RWPE1 (cell line): ENCODE measurements around the gene POM121L12.

ENCODE experiments used
- CTCF ChIA-PET: fragments of 350-600 bp; sonication (Branson Sonifier 250); formaldehyde crosslinking; extraction: SDS; loops from one replicate; lab custom pipeline; 2021; lab: Yijun Ruan, JAX
- POLR2A ChIA-PET: fragments of 400-600 bp; formaldehyde crosslinking; extraction: SDS; loops from one replicate; lab custom pipeline; 2020; ENCODE audit warnings: antibody characterized with exemption; ENCODE audit not compliant: low non-redundant PET; lab: Yijun Ruan, JAX
- DNase-seq: peaks from one replicate; pipeline ENCODE4 v3.0.0; 2012; ENCODE audit warnings: low spot score
- H3K27ac ChIP-seq: fragments of 450-650 bp; 2 replicates; pipeline ENCODE4 v1.5.1; 2017
- CTCF ChIP-seq: fragments of 450-650 bp; conservative IDR thresholded peaks from 2 replicates; pipeline ENCODE4 v1.5.1; 2017; ENCODE audit warnings: low read depth, mild to moderate bottlenecking

POM121L12 gene

DNA sequence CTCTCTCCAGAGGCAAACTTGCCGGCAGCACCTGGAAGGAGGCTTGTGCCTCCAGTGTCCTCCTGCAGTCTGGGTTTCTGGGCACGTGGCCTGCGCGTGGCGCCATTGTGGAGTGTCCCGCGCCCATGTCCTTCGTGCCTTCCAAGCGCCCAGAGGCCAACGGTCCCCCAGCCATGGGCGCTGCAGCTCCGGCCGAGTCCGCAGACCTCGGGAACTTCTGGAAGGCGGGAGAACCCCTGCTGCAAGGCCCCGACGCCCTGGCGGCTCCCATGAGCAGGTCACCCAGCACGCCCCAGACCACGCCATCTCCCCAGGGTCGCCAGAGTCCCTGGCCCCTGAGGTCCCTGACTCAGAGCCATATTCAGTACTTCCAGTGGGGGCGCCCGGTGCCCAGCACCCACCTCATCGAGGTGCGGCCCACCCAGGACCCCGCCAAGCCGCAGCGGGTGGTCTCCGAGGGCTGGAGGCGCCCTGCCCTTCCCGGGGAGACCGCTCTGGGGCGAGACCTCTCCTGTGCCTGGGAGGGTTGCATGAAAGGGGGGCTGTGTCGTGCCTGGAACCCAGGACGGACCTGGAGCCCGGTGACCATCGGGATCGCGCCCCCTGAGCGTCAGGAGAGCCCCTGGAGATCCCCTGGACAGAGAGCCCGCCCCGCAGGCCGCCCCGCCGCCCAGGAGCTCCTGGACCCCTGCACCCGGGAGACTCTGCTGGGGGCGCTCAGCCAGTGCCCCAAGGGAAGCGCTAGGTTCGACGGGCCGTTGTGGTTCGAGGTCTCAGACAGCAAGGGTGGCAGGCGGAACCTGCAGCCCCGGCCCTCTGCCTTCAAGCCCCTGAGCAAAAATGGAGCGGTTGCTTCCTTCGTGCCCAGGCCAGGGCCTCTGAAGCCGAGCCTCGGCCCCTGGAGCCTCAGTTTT, at the start of gene POM121L12:
Gene POM121L12 (plus strand): TSS at position 135 of the 914 bp plus-strand sequence. CDS start 39 bp downstream, at position 174.
- POLR2A ChIA-PET: no interaction called here

GRCh38 chr7:52992001-52992400, 43.4 kb upstream of the POM121L12 start:
- no peak overlapping the region for H3K27ac ChIP-seq
- CTCF ChIA-PET: interaction anchor here (0.6 kb wide), 1 partner anchor 909 kb away, joined by 3 read pairs; no protein-coding TSS in a partner anchor

More for the DNA sequence above, at the start of gene POM121L12:
- no peak for DNase-seq
- no peak within 1 kb of the TSS for H3K27ac ChIP-seq
- CTCF ChIA-PET: no interaction called here
- no peak for TF ChIP-seq CTCF

GRCh38 chr7:52992479-52993162, 42.8 kb upstream of the POM121L12 start:
- no peak overlapping the region for H3K27ac ChIP-seq
- POLR2A ChIA-PET: no interaction called here
- TF ChIP-seq CTCF: no peak
- DNase-seq: no peak
- CTCF ChIA-PET: interaction anchor here (0.6 kb wide), 2 partner anchors 137 to 908 kb away, joined by 3 read pairs; no protein-coding TSS in a partner anchor

More at GRCh38 chr7:52992001-52992400, 43.4 kb upstream of the POM121L12 start:
- no peak for TF ChIP-seq CTCF
- DNase-seq: no peak
- POLR2A ChIA-PET: no interaction called here

- CTCF ChIA-PET: no interaction called here
Measured at GRCh38 chr7:52995676-52996075, 39.8 kb upstream of the POM121L12 start.

GRCh38 chr7:53001221-53001620, 34.2 kb upstream of the POM121L12 start:
- ChIA-PET CTCF (no interaction called here), POLR2A (no interaction called here)
- no peak overlapping the region for H3K27ac ChIP-seq
- DNase-seq: no peak
- no peak for TF ChIP-seq CTCF

More at GRCh38 chr7:52995676-52996075, 39.8 kb upstream of the POM121L12 start:
- no peak overlapping the region for H3K27ac ChIP-seq
- POLR2A ChIA-PET: no interaction called here
- no peak for TF ChIP-seq CTCF
- DNase-seq: no peak

- no peak for DNase-seq
- CTCF ChIA-PET: no interaction called here
- POLR2A ChIA-PET: no interaction called here
- no peak for TF ChIP-seq CTCF
- H3K27ac ChIP-seq: no peak overlapping the region
Measured at GRCh38 chr7:53002389-53002788, 33.0 kb upstream of the POM121L12 start.
